CD4-positive, alpha-beta T cell (primary cell): ENCODE measurements around the gene TMEM150A. TPM values are rescaled to one million over a fixed set of nuclear protein-coding genes. Genes with fewer than 3 reads are reported as not detected.
"Not testable (repeated sequence)": the region's sequence is repeated elsewhere in the genome, so short reads cannot be mapped to it uniquely, and the experiment has no call there.

ENCODE experiments used
- ATAC-seq: fragments of 200-7000 bp; cut with Tn5 transposase; one replicate; pipeline ENCODE4 v1.10.0; 2022; ENCODE audit warnings: mild to moderate bottlenecking; ENCODE audit not compliant: poor library complexity
- CTCF ChIA-PET: fragments of 350-600 bp; sonication (Branson Sonifier 250); formaldehyde crosslinking; loops from one replicate; lab custom pipeline; 2021; ENCODE audit warnings: antibody characterized with exemption, inconsistent platforms; lab: Charles Lee
- POLR2A ChIA-PET: fragments of 350-600 bp; sonication (Branson Sonifier 250); formaldehyde crosslinking; loops from one replicate; lab custom pipeline; 2021; ENCODE audit warnings: antibody characterized with exemption, inconsistent platforms; lab: Charles Lee
- DNase-seq, 14 experiments: peaks; one replicate each; pipeline ENCODE4 v3.0.0-alpha.2; 2013 to 2020; ENCODE audit warnings: mixed read lengths in 2 of 14
- H3K27ac ChIP-seq, 2 donors: one replicate each; pipeline versions ENCODE4 v1.5.1 to v1.7.0; 2013; ENCODE audit warnings: low read length in 2 of 2, low read depth in 1 of 2, mild to moderate bottlenecking in 1 of 2
- H3K27me3 ChIP-seq, 2 experiments: 1 replicate in 1 of 2; 2 replicates in 1 of 2; pipeline versions ENCODE4 v1.6.1 to v1.7.0; 2013; ENCODE audit warnings: low read length in 2 of 2, control low read depth in 1 of 2, mild to moderate bottlenecking in 1 of 2, moderate library complexity in 1 of 2; ENCODE audit not compliant: insufficient read depth in 2 of 2, control insufficient read depth in 1 of 2
- H3K36me3 ChIP-seq: one replicate; pipeline ENCODE4 v1.6.1; 2013; ENCODE audit warnings: low read length, control low read depth; ENCODE audit not compliant: insufficient read depth
- H3K4me1 ChIP-seq: one replicate; pipeline ENCODE4 v1.6.1; 2013; ENCODE audit warnings: low read length, control low read depth; ENCODE audit not compliant: insufficient read depth
- H3K4me3 ChIP-seq: one replicate; pipeline ENCODE4 v1.5.1; 2013; ENCODE audit warnings: mild to moderate bottlenecking, low read length, moderate library complexity
- H3K9me3 ChIP-seq, 2 experiments: 1 replicate in 1 of 2; 2 replicates in 1 of 2; pipeline versions ENCODE4 v1.6.1 to v1.7.0; 2013; ENCODE audit warnings: low read length in 2 of 2, mild to moderate bottlenecking in 2 of 2, control low read depth in 1 of 2, moderate library complexity in 1 of 2; ENCODE audit not compliant: control insufficient read depth in 1 of 2, insufficient read depth in 1 of 2
- H3K27ac Mint-ChIP-seq: one replicate; pipeline ENCODE4 v1.8.0; 2020; ENCODE audit warnings: mixed read lengths
- H3K27me3 Mint-ChIP-seq: one replicate; pipeline ENCODE4 v1.8.0; 2021; ENCODE audit warnings: mixed read lengths
- H3K36me3 Mint-ChIP-seq: one replicate; pipeline ENCODE4 v1.8.0; 2021; ENCODE audit warnings: low read depth, mixed read lengths
- H3K4me1 Mint-ChIP-seq: one replicate; pipeline ENCODE4 v1.8.0; 2021; ENCODE audit warnings: low read depth, mixed read lengths
- H3K4me3 Mint-ChIP-seq: one replicate; pipeline ENCODE4 v1.8.0; 2020; ENCODE audit warnings: mild to moderate bottlenecking, mixed read lengths
- H3K9me3 Mint-ChIP-seq: one replicate; pipeline ENCODE4 v1.8.0; 2020; ENCODE audit warnings: mixed read lengths
- intact Hi-C, 2 experiments: fragments of 100-400 bp; cut with DNase I in 1 of 2; cut with micrococcal nuclease in 1 of 2; formaldehyde crosslinking; loops; one replicate each; pipeline versions ENCODE4 v1.15.1 to v1.9.0; 2023 to 2025; cut with DNase I, micrococcal nuclease
- total RNA-seq, 174 experiments: library from RNA in 2 of 174; stranded (reverse) in 2 of 174; gene quantifications; one replicate each; pipeline ENCODE4 v1.2.3 and lab custom pipeline; 2021 to 2026
- TF ChIP-seq, protein P1 (sequence below): fragments of 200-600 bp; IDR thresholded peaks from one replicate; pipeline ENCODE4 v1.8.0; 2022; ENCODE audit warnings: antibody characterized with exemption, mild to moderate bottlenecking

Gene TMEM150A
- total RNA-seq, 2 experiments from 2014 or later, result 6.6 to 7.0 TPM

DNA sequence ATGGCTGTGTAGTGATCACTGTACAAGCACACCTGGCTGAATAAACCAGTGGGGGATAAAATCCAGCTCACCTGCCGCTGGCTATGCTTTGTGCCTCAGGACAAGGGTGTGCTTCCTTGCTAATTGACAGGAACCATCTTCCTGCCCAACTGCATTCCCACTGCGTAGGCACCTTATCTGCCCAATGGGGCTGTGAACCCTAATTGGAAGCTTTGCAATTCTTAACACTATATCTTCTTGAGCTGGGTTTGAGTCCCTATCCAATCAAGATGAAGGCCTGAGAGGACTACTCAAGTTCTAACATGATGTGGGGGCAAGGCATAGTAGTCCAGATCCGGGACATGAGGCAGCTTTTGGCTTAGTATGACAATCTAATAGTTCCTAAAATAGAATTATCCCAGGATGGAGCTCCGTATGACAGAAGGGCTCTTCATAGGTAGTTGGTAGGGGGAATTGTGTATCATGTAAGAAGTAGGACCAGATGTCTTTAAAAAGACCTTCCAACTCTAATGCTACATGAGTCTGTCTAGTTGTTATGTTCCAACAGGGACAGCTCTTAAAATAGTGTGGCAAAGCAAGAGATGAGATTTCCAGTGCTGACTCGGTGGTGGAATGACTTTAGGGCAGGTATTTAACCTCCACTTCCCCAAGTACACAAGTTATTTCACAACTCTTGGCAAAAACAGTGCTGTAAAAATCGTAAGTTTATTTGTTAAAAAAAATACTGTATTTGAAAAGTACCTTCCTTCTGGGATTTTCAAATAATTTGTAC, 2.3 kb upstream of the TMEM150A start:
- peaks cover 47% of the 10 kb centered on the region for H3K36me3 Mint-ChIP-seq
- H3K9me3 ChIP-seq, result no peaks in the 10 kb centered on the region
- H3K36me3 ChIP-seq, result peaks cover 38% of the 10 kb centered on the region
- no peaks in the 10 kb centered on the region for H3K27me3 ChIP-seq
- peak overlapping the region; percentile 51 for H3K27ac Mint-ChIP-seq
- no peak for ATAC-seq
- H3K4me3 ChIP-seq, result no peak overlapping the region
- no peak for DNase-seq
- CTCF ChIA-PET, result interaction anchor here (1.4 to 1.5 kb wide), 2 partner anchors 33 to 48 kb away, joined by 3 to 4 read pairs; no protein-coding TSS in a partner anchor
- no peak overlapping the region for H3K27ac ChIP-seq
- intact Hi-C loops, result loop anchor here in 1 of 2 experiments (5.0 kb wide), 2 partner anchors 42 to 182 kb away; partner anchors contain the start of gene GGCX
- H3K9me3 Mint-ChIP-seq, result no peaks in the 10 kb centered on the region
- H3K27me3 Mint-ChIP-seq, result no peaks in the 10 kb centered on the region
- TF ChIP-seq, protein P1, sequence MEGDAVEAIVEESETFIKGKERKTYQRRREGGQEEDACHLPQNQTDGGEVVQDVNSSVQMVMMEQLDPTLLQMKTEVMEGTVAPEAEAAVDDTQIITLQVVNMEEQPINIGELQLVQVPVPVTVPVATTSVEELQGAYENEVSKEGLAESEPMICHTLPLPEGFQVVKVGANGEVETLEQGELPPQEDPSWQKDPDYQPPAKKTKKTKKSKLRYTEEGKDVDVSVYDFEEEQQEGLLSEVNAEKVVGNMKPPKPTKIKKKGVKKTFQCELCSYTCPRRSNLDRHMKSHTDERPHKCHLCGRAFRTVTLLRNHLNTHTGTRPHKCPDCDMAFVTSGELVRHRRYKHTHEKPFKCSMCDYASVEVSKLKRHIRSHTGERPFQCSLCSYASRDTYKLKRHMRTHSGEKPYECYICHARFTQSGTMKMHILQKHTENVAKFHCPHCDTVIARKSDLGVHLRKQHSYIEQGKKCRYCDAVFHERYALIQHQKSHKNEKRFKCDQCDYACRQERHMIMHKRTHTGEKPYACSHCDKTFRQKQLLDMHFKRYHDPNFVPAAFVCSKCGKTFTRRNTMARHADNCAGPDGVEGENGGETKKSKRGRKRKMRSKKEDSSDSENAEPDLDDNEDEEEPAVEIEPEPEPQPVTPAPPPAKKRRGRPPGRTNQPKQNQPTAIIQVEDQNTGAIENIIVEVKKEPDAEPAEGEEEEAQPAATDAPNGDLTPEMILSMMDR, result no peak
- peaks cover 44% of the 10 kb centered on the region for H3K4me1 ChIP-seq
- peaks cover 47% of the 10 kb centered on the region for H3K4me1 Mint-ChIP-seq
- POLR2A ChIA-PET, result interaction anchor here (0.6 to 1.9 kb wide), 6 partner anchors 9 to 66 kb away, joined by 4 to 13 read pairs (median 4); partner anchors contain the start of genes GGCX, MAT2A, RNF181 and USP39
- H3K4me3 Mint-ChIP-seq, result peak overlapping the region; percentile 51

DNA sequence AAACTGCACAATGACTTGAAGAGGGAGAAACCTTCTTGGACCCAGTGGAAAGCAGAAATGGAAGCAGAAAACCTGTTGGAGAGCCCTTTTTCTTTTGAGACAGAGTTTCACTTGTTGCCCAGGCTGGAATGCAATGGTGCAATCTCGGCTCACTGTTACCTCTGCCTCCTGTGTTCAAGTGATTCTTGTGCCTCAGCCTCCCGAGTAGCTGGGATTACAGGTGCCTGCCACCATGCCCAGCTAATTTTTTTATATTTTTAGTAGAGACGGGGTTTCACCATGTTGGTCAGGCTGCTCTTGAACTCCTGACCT, 1.6 kb upstream of the TMEM150A start:
- H3K9me3 ChIP-seq, H3K4me3 ChIP-seq, H3K9me3 Mint-ChIP-seq, ATAC-seq, H3K27ac ChIP-seq, H3K27me3 Mint-ChIP-seq, H3K27me3 ChIP-seq, CTCF ChIA-PET, DNase-seq: not testable (repeated sequence)
- peaks cover 43% of the 10 kb centered on the region for H3K4me1 ChIP-seq
- POLR2A ChIA-PET, result interaction anchor here (1.2 to 1.9 kb wide), 2 partner anchors 12 to 43 kb away, joined by 4 to 13 read pairs; partner anchors contain the start of genes GGCX and USP39
- peaks cover 44% of the 10 kb centered on the region for H3K4me1 Mint-ChIP-seq
- peaks cover 37% of the 10 kb centered on the region for H3K36me3 ChIP-seq
- peak overlapping the region; percentile 61 for H3K4me3 Mint-ChIP-seq
- H3K27ac Mint-ChIP-seq, result peak overlapping the region; percentile 21
- intact Hi-C loops, result loop anchor here in 1 of 2 experiments (5.0 kb wide), 2 partner anchors 42 to 182 kb away; partner anchors contain the start of gene GGCX
- H3K36me3 Mint-ChIP-seq, result peaks cover 42% of the 10 kb centered on the region

DNA sequence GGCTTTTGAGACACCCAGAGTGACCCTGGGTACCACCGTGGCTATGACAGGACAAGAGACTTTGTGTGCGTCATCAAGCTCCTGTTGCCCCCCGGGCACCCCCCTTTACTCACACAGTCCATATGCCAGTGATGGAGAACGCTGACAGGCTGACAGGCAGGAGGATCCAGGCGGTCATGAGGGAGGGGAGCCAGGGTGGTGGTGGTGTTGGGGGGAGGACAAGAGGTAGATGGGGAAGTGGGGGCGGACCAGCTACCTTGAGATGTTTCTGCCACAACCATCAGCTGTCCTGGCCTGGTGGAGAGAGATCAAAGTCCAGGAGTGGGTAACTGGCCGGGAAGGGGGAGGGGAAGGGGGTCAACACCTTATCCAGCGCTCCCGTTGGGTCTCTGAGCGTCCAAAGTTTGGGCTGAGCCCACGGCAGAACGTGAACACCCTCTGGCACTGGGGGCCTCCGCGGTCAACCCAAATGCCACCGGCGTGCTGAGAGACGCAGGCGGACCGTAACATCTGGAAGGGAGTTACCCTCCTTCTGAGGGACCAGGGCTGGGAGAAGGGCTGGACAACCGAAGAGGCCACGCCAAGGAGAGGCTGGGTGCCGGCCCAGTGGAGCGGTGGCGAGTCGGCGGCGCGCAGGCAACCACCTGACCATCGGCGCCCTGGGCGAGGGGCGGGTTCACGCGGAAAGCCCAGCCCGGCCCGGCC, 575 bp downstream of the TMEM150A start:
- H3K9me3 ChIP-seq, result no peaks in the 10 kb centered on the region
- intact Hi-C loops, result loop anchor here (2.0 to 5.0 kb wide), 3 partner anchors 15 to 180 kb away; partner anchors contain the start of genes GGCX (in 1 of the 2) and USP39 (in 1 of the 2)
- H3K27ac ChIP-seq, result peak overlapping the region; percentile 13 to 17
- H3K4me1 ChIP-seq, result peaks cover 47% of the 10 kb centered on the region
- POLR2A ChIA-PET, result interaction anchor here (0.7 to 2.9 kb wide), 8 partner anchors 10 to 695 kb away, joined by 3 to 23 read pairs (median 4); partner anchors contain the start of genes C2orf68, MAT2A and VAMP8
- peak overlapping the region; percentile 97 for H3K4me3 ChIP-seq
- Mint-ChIP-seq H3K27me3 (no peaks in the 10 kb centered on the region), H3K27ac (peak overlapping the region; percentile 62), H3K9me3 (no peaks in the 10 kb centered on the region), H3K4me3 (peak overlapping the region; percentile 88), H3K36me3 (peaks cover 34% of the 10 kb centered on the region), H3K4me1 (peaks cover 35% of the 10 kb centered on the region)
- H3K27me3 ChIP-seq, result no peaks in the 10 kb centered on the region
- CTCF ChIA-PET, result interaction anchor here (1.4 kb wide), 1 partner anchor 50 kb away, joined by 4 read pairs; no protein-coding TSS in a partner anchor
- TF ChIP-seq, protein P1, result no peak
- DNase-seq (peak in 1 of 14 experiments; percentile 39), ATAC-seq (peak; percentile 3)
- peaks cover 36% of the 10 kb centered on the region for H3K36me3 ChIP-seq
